Right lobe of liver (tissue), 6 donors: Measurements from ENCODE around the gene PRR7. TPM values are rescaled to one million over a fixed set of nuclear protein-coding genes. Genes with fewer than 3 reads are reported as not detected.
A peak's percentile ranks its signal among the peaks of the same experiment; 100 is the strongest.

Experiments
- ATAC-seq, 4 donors: fragments of 200-7000 bp; cut with Tn5 transposase; one replicate each; pipeline ENCODE4 v1.9.1; 2020; ENCODE audit warnings: mild to moderate bottlenecking in 4 of 4, moderate library complexity in 4 of 4
- DNase-seq, 3 donors: peaks; one replicate each; pipeline ENCODE4 v3.0.0-alpha.2; 2020
- H3K27ac ChIP-seq, 3 donors: fragments of 200-600 bp; one replicate each; pipeline ENCODE4 v1.8.0; 2022
- H3K27me3 ChIP-seq, 2 donors: fragments of 200-600 bp; one replicate each; pipeline ENCODE4 v1.8.0; 2022
- H3K36me3 ChIP-seq, 4 donors: fragments of 200-600 bp; sonication (generic) in 1 of 4; one replicate each; pipeline versions ENCODE4 v1.5.1 to v1.8.0; 2017 to 2022; ENCODE audit warnings: control low read depth in 1 of 4
- H3K4me1 ChIP-seq, 4 donors: fragments of 200-600 bp; sonication (generic) in 1 of 4; one replicate each; pipeline versions ENCODE4 v1.5.1 to v1.8.0; 2017 to 2022; ENCODE audit warnings: control low read depth in 1 of 4
- H3K4me3 ChIP-seq, 3 donors: fragments of 200-600 bp; one replicate each; pipeline ENCODE4 v1.8.0; 2022
- H3K9me3 ChIP-seq, 4 donors: fragments of 200-600 bp; sonication (generic) in 1 of 4; one replicate each; pipeline versions ENCODE4 v1.5.1 to v1.8.0; 2017 to 2022; ENCODE audit warnings: control low read depth in 1 of 4
- CTCF ChIP-seq, 4 donors: fragments of 200-600 bp in 3 of 4; fragments of 450-650 bp in 1 of 4; IDR thresholded peaks; one replicate each; pipeline versions ENCODE4 v1.5.1 to v1.8.0; 2016 to 2022; ENCODE audit warnings: antibody characterized with exemption in 4 of 4, mild to moderate bottlenecking in 2 of 4
- POLR2A ChIP-seq: fragments of 450-650 bp; IDR thresholded peaks from one replicate; pipeline ENCODE4 v1.6.1; 2017; ENCODE audit warnings: antibody characterized with exemption, mild to moderate bottlenecking
- WGBS: methylation state at CpG from one replicate; pipeline ENCODE4 v1.1.6; 2018; ENCODE audit warnings: low coverage, low lambda C conversion rate; ENCODE audit not compliant: insufficient coverage; ENCODE audit errors: missing lambda C conversion rate; 5-methylcytosine and 5-hydroxymethylcytosine counted together
- intact Hi-C, 2 donors: fragments of 100-400 bp; cut with DNase I; formaldehyde crosslinking; loops; one replicate each; pipeline versions ENCODE4 v1.11.2 to v1.14.1; 2022
- total RNA-seq, 6 experiments: library from RNA; depleted of rRNA in 2 of 6; stranded (reverse); fragments of >200 nt in 2 of 6; fragmentation: NEBNext Ultra II Directional in 3 of 6; extraction: Animal tissue kit (Norgen Biotek cat#: 25700) in 3 of 6; gene quantifications; one replicate each; pipeline versions ENCODE4 v1.1.0 to v1.2.4, GENCODE V29; 2016 to 2023
- donor health status: DM: no; HTN: yes; CAD: no.
- donor health status: DM: no; HTN: no; CAD: no.
- donor health status: DM: no; HTN: no; CAD: no.
- donor health status: DM: no; HTN: yes; CAD: no.
- donor health status: DM: no; HTN: yes; CAD: no.

The PRR7 gene
- total RNA-seq, 6 experiments from 2014 or later: 0.15 to 13.0 (median 1.9) TPM

DNA sequence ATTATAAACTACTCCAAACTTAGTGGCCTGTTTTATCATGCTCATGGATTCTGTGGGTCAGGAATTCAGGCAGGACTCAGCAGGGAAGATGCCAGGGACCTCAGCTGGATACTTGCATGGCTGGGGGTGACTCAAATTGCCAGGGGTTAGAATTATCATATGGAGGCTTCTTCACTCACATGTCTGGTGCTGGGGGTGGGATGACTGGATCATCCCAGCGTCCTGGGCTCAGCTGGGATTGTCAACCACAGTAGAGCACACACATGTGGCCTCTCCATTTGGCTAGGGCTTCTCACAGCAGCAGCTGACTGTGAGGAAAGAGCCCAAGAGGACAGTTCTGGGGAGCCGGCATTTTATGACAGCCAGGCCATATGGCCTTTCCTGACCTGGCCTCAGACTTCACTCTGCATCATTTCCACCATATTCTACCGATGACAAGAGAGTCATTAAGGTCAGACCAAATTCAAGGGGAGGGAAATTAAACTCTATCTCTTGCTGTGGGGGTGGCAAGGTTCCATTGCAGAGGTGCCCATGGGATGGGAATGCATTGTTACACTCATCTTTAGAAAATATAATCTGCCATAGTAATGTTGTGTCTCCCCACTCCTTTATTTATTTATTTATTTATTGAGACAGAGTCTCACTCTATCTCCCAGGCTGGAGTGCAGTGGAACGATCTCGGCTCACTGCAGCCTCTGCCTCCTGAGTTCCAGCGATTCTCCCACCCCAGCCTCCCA lies 25.4 kb upstream of the PRR7 start:
- ATAC-seq (no peak), DNase-seq (no peak)
- Histone ChIP-seq H3K27ac (no peak overlapping the region), H3K27me3 (no peaks in the 10 kb centered on the region), H3K4me3 (no peak overlapping the region), H3K4me1 (peaks cover 0 to 5% (median 0%) of the 10 kb centered on the region in 4 donors), H3K9me3 (no peaks in the 10 kb centered on the region), H3K36me3 (no peaks in the 10 kb centered on the region)
- intact Hi-C loops: no loop called here
- TF ChIP-seq CTCF (IDR thresholded peaks at IDR 0.05) (no peak), POLR2A (no peak)
- 92% methylated on average over 4 of the region's 6 CpGs for WGBS

DNA sequence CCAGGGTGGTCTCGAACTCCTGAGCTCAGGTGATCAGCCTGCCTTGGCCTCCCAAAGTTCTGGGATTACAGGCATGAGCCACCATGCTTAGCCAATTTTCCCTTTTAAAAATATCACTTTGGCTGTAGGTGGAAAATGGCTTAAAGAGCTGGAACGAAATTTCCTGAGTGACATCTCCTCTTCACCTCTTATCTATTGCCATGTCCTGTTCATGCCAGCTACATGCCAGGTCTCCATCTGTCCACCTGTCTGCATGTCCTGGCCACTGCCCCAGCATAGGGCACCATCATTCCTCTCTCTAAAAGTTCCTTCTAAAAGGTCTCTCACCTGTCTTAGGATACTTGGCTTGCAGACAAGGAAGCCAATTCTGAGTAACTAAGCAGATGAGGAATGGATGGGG lies 22.9 kb upstream of the PRR7 start:
- Histone ChIP-seq H3K27ac (no peak overlapping the region), H3K27me3 (no peaks in the 10 kb centered on the region), H3K4me1 (peaks cover 0 to 14% (median 0%) of the 10 kb centered on the region in 4 donors), H3K4me3 (no peak overlapping the region), H3K36me3 (no peaks in the 10 kb centered on the region), H3K9me3 (no peaks in the 10 kb centered on the region)
- ATAC-seq: no peak
- 81% methylated on average over 2 of the region's 2 CpGs for whole genome bisulfite sequencing
- TF ChIP-seq CTCF (IDR thresholded peaks at IDR 0.05) (no peak), POLR2A (no peak)
- DNase-seq: no peak
- intact Hi-C loops: no loop called here

GRCh38 chr5:177425196-177425800 lies 21.3 kb upstream of the PRR7 start:
- 42% methylated on average over 12 of the region's 13 CpGs for WGBS
- Histone ChIP-seq H3K4me3 (peak overlapping the region; percentile 44 to 60 (median 53)), H3K36me3 (no peaks in the 10 kb centered on the region), H3K27me3 (no peaks in the 10 kb centered on the region), H3K27ac (peak overlapping the region; percentile 71 to 88 (median 83)), H3K4me1 (peaks cover 0 to 14% (median 0%) of the 10 kb centered on the region in 4 donors), H3K9me3 (no peaks in the 10 kb centered on the region)
- DNase-seq (no peak), ATAC-seq (no peak)
- no peak for TF ChIP-seq CTCF (IDR thresholded peaks at IDR 0.05)
- no peak for TF ChIP-seq POLR2A
- intact Hi-C loops: no loop called here

GRCh38 chr5:177425801-177426565 lies 20.6 kb upstream of the PRR7 start:
- H3K9me3 ChIP-seq: no peaks in the 10 kb centered on the region
- peak; percentile 88 for TF ChIP-seq POLR2A
- no peak for TF ChIP-seq CTCF (IDR thresholded peaks at IDR 0.05)
- no peaks in the 10 kb centered on the region for H3K36me3 ChIP-seq
- peak overlapping the region; percentile 71 to 88 (median 83) for H3K27ac ChIP-seq
- DNase-seq (peak; percentile 99 to 100 (median 100)), ATAC-seq (peak; percentile 90 to 95 (median 92))
- H3K4me3 ChIP-seq: peak overlapping the region; percentile 44 to 60 (median 53)
- WGBS: under 1% methylated on average over 21 of the region's 52 CpGs
- intact Hi-C loops: no loop called here
- H3K27me3 ChIP-seq: no peaks in the 10 kb centered on the region
- H3K4me1 ChIP-seq: peaks cover 0 to 18% (median 0%) of the 10 kb centered on the region in 4 donors
